HG03354 (cell line): ENCODE data around the gene MRC1.

Experiments used
- ATAC-seq: cut with Tn5 transposase; IDR thresholded peaks from one replicate; pipeline ENCODE4 v1.9.1; 2021; ENCODE audit warnings: mild to moderate bottlenecking; ENCODE audit not compliant: unreplicated experiment, poor library complexity, severe bottlenecking

MRC1 gene

DNA sequence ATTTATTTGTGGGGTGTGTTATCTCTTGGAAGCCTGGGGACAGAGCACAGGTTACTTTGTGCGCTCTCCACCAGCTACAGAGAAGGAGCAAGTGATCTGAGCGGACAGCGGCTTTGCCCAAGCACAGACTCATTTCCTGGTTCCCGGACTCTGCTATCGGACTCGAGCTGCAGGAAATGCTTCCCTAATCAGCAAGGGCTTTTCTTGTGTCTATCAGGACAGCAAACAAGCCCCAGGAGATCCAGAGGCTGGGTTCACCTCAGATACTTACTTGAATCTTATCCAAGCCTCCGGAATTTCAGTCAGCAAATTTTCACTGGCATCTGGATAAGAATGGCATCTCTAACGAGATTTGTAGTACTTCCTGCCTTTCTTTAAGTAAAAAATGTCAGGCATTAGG is 27.8 kb downstream of the MRC1 start:
- no peak for ATAC-seq

DNA sequence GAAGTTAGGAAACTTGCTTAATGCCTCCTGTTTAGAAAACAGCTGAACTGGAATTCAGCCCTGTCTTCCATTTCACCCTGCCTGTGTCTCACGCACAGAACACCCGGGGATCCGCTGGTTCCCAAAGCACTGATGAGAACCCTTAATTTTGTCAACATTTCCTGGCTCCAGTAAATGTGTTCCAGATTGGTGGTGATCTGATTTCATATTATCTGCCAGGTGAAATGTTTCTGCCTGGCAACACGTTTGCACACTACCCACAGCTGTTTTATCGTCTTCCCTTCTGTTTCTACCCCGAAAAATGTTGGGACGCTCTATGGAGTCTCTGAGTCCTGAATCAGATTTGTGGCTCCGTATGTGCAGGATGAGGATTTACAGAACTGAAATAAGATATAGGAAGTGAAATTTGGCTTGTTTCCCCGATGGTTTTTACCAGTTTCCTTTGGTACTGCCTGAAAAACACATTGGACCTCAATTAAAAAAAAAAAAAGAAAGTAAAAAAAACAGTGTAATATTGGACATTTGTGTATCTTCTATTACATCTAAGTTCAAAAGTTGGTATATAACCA is 29.0 kb downstream of the MRC1 start:
- no peak for ATAC-seq

DNA sequence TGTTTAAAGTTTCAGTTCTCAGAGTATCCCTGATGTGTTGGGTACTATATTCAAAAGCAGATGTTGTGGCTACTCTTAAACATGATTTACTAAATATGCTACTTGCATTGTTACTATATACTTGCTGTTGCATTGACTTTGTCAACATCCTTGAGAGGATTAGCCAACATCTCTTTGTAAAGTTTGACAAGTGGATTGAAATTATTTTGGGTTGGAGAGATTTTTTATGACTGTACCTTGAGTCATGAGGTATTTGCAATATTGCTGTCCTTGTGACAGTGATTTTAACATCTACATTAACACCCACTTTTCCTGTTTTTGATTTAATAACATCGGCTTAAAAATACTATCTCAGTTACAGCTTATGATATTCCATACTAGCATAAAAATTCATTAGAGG is 31.9 kb downstream of the MRC1 start:
- ATAC-seq = no peak

DNA sequence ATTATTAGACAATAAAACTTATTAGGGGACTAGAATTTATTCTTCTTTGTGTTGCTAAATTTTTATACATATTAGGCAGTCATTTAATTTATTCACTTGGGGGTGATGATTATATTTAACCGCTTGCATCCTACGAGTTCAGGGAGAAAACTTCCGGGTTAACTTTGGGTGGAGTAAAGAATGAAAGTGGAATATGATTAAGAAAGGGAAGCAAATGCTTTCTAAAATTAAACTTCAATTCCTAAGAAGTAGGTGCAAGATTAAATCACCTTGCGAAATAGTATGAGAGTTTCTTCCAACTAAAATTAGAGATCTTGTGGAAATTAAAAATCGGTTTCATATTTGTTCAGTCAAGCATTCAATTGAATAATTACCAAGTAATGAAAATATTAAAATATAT is 33.5 kb downstream of the MRC1 start:
- no peak for ATAC-seq

DNA sequence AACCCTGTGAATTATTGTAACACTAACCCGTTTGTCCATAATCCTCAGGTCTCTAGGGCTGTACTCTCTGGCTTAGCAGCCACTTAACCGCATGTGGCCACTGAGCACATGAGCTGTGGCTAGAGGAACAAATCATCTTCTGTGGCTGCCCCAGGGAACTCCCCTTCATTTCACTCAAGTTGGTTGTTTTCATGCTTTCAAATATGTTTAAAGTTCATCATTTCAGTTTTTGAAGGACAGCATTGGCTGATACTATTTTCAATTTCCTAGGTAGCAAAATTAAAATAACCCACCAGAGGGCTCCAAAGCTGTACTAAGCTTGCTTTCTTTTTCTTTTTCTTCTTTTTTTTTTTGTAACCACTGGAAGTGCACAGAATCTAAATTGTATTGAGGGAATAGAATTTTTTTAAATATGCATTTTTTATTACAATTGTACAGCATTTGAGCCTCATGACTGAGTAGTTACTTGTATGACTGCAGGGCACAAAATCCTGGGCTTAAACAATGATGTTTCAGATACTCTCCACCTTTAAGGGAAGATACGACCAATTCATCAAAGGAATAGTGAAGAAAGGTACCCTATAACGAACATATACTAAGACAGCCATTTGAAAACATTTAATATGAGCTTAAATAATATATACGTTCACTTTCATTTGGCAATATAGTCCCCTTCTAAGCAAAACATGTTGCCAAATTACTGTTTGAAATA is 38.6 kb downstream of the MRC1 start:
- no peak for ATAC-seq

DNA sequence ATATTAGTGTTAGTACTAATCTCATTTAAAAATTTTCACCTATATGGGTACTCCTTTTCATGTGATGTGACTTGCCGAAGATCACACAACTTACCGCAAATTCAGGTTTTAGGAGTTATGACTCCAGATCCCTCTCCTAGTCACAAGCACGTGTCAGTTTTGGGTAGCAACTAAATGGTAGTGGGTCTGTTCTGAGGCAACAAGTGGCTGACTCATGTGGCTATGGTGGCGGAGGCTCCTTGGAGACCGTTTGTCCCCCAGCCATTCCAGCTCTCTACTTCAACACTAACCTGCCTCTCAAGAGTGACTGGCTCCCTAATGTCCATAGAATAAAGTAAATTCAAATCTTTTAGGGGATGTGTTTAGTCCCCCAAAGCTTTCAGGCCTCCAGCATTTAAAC is 39.5 kb downstream of the MRC1 start:
- ATAC-seq = no peak

DNA sequence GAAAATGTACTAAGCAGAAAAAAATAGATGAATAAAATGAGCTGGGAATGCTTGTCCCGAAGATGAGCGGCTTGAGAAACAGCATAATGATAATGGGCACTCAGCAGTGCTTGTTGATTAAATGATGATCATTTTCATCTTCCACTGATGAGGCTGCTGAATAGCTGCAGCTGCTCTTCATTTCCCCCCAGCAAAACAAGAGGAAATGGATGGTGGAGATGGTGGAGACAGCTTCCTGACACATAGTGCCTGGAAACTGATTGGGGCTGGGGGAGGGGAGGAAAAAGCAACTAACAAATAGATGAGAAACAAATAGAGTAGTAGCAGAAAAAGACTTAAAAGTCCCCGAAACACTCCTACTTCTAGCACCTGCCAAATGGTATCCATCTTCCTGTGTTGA is 41.4 kb downstream of the MRC1 start:
- ATAC-seq = no peak

DNA sequence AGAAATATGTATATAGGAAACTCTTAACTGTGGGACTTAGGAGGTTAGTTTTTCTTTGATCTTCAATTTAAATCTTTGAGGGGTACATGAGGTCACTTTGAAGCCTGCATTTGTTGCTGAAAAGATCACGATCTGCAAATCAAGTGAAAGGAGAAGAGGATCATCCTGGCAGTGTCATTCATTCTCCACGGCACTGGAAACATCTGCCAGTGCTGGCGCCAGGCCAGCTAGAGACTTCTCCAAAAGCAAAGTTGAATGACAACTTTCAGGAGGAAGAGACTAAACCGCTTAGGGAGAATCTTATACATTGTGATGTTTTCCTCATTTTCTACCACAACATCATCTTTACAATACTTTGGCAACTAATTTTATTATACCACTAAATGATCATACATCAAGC is 42.5 kb downstream of the MRC1 start:
- no peak for ATAC-seq

DNA sequence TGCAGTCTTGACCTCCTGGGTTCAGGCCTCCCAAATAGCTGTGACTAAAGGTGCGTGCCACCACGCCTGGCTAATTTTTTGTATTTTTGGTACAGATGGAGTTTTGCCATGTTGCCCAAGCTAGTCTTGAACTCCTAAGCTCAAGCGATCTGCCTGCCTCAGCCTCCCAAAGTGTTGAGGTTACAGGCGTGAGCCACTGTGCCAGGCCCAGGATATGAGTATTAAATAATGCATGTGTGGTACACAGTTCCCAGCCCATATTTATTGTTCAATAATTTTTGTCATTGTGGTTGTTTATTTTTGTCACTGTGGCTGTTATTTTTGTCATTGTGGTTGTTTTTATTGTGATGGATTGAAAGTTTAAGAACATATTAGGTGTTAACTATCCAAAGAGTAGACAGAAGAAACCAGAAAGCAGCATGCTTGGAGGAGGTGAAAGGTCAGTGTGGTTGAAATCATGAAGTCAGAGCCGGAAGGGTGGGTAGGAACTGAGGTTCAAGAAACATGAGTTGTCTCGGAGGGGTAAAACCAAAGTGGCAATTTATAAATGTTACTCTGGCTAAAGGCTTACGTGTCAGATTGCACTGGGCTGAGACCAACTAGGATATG is 45.0 kb downstream of the MRC1 start:
- ATAC-seq = no peak

DNA sequence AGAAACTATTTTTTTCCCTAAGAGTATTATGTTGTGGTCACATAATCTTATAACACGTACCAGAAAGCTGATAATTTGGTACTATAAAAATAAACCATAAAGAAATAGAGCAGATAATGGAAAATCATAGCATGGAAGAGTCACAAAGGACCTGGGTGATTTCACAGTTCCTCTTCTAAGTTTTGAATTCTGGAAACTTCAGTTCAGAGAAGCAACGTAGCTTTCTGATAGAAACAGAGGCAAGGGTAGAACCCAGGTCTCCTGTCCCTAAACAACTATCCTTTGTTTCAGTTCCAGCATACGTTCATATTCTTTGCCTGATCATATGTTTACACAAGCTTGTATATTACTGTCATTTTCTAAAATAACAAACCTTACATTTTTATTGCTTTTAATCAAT is 47.9 kb downstream of the MRC1 start:
- no peak for ATAC-seq

DNA sequence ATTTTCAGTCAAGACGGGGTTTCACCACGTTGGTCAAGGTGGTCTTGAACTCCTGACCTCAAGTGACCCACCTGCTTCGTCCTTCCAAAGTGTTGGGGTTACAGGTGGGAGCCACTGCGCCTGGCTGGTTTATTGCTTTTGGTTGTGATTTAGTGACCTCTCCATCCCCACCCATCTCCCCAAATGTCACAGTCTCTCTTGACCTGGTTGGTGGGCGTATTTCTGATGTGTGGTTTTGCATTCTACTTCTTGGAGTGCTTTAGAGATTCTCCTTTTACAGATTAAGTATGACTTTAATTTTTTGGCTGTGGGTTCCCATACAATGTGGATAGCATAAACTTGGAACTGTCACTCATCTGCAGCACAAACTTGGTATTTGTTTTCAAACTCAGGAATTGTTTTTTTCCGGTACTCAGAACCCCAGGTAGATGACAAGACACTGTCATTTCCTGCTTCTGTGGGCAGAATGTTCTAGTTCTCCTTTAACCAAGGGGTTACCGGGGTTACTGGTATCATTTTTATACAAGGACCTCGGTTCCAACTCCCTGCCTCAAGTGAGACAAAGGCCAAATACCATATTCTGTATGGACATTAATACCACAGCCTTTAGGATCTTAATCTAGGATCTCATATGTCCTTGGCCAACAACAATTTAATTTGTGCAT is 50.5 kb downstream of the MRC1 start:
- no peak for ATAC-seq

DNA sequence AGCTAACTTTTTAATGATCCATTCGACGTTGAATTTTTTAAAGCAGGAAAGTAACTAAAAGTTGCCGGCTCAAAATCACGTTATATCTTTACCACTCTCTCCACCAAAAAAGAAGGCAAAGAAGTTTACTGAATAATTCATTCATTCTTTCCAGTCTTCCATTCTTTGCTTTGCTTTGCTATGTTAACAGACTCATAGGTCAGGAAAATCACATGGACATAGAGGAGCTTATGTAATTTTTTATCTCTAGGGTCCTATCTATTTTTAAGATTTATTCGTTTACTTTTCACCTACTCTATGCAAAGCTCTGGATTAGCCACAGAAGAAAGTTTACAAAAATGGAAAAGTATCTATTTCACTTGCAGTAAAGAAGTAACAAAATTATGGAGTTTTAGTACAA is 52.6 kb downstream of the MRC1 start:
- no peak for ATAC-seq

DNA sequence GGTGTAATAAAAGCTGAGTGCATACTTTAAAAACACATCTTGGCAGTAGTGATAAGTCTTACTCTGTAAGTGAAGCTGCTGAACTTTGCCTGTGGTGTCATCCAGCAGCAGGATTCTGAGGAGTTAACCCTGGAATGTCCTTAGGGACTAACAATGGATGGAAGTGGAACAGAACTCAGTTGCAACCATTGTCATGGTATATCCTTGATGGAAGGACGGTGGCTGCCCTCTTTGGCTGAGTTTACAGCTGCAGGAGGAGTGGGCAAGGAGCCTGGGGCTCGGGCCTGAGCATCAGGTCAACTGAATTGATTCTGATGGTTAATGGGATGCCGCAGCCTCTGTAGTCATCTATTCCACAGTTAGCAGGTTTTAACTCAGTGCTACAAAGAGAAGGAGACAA is 56.2 kb downstream of the MRC1 start:
- no peak for ATAC-seq

DNA sequence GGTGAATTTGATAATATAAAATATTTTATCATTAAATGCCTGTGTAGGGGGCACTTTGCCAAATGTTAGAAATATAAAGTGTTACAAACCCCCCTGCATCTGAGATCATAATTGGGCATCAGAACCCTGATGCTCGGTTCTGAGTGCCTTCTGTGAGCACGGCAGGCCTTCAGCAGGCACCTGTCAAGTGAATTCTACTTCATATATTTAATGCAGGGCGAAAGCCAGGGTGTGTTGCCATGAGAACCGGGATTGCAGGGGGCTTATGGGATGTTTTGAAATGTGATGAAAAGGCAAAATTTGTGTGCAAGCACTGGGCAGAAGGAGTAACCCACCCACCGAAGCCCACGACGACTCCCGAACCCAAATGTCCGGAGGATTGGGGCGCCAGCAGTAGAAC is 57.2 kb downstream of the MRC1 start:
- ATAC-seq = no peak

DNA sequence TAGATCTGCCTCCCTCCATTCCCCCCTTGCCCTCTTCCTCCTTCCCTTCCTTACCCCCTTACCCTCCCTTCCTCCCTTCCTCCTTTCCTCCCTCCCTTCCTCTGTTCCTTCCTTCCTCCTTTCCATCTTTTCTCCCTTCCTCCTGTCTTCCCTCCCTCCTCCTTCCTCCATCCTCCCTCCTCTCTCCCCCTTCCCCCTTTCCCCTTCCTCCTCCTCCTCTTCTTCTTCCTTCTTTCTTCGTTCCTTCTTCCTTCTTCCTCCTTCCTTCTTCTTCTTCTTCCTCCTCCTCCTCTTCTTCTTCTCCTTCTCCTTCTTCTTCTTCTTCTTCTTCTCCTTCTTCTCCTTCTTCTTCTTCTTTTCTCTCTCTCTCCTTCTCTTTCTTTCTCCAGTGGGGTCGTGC is 57.9 kb downstream of the MRC1 start:
- ATAC-seq = no peak

DNA sequence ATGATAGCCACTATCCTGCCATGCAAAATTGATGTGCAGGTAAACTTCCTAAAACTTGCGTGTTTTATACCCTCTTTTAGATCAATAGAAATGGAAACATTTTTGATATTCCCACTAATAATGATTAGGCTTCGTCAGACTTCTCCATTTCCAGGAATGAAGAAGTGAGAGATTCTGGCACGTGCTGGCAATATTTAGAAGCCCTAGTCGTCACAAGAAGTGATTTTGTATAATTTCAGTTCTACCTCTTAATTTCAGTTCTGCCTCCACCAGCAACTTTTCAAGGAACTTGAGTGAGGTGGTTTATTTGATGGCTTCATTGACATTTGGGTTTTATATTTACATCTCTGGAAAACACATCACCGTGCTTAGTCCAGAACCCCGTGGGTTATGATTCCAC is 61.9 kb downstream of the MRC1 start:
- ATAC-seq = no peak

DNA sequence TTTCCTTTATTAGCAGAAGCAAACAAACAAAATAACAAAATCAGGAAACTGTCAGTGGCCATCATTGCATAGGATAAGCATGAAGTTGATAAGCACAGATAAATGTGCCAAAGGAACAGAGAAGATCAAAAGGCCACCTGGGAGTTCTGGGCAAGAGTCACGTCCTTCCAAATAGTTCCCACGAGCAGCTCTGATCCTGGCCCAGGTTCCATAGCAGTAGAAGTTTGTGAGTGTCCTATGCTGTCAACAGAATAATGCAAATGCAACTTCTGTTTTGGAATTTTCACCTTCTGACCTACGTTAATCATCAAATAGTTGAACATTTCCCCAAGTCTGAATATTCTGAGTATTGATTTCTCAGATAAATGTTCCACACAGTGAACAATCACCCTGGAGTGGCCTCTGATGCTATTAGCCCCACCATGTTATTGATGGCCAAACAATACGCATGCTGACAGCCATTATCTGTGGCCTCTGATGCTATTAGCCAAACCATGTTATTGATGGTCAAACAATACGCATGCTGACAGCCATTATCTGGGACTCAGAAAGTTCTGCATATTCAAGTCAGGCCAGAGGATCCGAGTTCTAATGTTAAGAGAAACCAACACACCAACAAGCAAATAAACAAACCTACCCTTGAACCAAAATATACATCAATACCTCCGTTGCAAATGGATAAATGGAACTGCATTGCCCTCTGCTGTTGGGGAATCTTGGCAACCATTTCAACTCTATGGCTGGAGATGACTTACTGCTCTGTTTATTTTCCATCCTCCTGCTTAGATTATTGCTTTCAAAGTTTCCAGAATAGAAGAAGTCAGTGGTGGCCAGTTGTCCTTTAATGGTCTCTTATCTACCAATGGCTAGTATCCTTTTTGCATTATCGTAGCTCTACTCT is 63.3 kb downstream of the MRC1 start:
- ATAC-seq = no peak

DNA sequence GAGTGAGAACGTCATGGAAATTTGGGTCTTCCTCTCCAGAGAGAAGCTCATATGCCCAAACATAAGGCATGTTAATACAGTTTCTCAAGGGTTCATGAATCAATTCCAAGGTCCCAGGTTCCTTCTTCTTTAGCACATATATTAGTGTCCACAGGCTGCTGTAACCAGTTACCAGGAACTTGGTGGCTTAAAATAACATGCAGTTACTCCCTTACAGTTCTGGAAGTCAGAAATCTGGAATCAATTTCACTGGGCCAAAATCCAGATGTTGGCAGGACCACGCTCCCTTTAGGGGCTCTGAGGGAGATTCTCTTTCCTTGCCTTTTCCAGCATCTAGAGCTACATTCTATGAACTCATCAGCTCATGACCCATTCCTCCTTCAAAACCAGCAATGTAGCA is 64.8 kb downstream of the MRC1 start:
- no peak for ATAC-seq

DNA sequence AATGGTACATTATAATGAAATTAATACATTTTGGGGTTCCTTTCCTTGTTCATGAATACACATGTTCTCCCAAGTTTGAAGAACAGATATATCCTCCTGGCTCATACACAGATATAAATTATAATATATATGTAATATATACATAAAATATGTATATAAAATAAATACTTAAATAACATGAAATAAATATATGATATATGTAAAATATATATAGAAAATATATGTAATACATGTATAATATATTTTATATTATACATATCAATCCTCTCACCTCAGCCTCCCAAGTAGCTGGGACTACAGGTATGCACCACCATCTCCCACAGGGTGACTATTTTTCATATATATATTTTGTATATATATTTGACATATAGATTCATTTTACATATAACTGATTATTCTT is 68.0 kb downstream of the MRC1 start:
- no peak for ATAC-seq

DNA sequence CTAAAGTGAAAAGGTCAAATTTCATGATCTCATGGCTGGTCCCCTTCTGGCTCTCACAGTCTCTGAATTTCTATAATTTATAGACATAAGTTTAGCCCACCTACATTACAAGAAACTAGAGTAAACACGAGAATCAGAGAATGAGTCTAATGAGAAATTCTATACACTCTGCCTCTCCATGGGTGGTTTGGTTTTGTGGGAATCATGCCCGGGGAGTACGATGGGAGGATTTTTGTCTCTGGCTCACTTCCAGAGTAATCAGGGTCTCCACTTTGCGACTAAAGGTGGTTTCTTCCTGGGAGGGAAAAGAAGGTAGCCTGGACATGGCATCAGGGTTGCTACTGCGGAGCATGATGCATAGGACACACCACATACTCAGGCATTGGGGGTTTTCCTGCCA is 69.7 kb downstream of the MRC1 start:
- ATAC-seq = no peak
